ENCODE results near the gene MRAP2. TPM values are rescaled to one million over a fixed set of nuclear protein-coding genes. Genes with fewer than 3 reads are reported as not detected.
"Not testable (repeated sequence)": the region's sequence is repeated elsewhere in the genome, so short reads cannot be mapped to it uniquely, and the experiment has no call there.

MRAP2 gene
- total RNA-seq, 3 donors from 2014 or later, result 0.16 to 9.4 (median 0.33) TPM

- Histone ChIP-seq H3K9me3 (no peaks in the 10 kb centered on the region), H3K4me1 (no peaks in the 10 kb centered on the region), H3K4me3 (no peak overlapping the region), H3K27ac (peak overlapping the region; percentile 19 to 44), H3K27me3 (no peaks in the 10 kb centered on the region), H3K36me3 (no peaks in the 10 kb centered on the region)
- TF ChIP-seq POLR2A (IDR thresholded peaks at IDR 0.05) (no peak), POLR2AphosphoS5 (IDR thresholded peaks at IDR 0.05) (no peak), CTCF (IDR thresholded peaks at IDR 0.05) (no peak)
- intact Hi-C loops (cut with DNase I; ENCODE audit: low total_unique reads), result no loop called here
- DNase-seq (ENCODE audit: low spot score in 2 of 2), result peak in 1 of 2 donors; percentile 69
Observed at GRCh38 chr6:84027340-84028181, 6.0 kb upstream of the MRAP2 start.

- Histone ChIP-seq H3K27me3 (no peaks in the 10 kb centered on the region), H3K36me3 (no peaks in the 10 kb centered on the region), H3K27ac (peak overlapping the region; percentile 54 to 73), H3K4me1 (no peaks in the 10 kb centered on the region), H3K4me3 (no peak overlapping the region), H3K9me3 (no peaks in the 10 kb centered on the region)
- DNase-seq (ENCODE audit: low spot score in 2 of 2), result no peak
- intact Hi-C loops (cut with DNase I; ENCODE audit: low total_unique reads), result no loop called here
- TF ChIP-seq POLR2AphosphoS5 (IDR thresholded peaks at IDR 0.05), result no peak
- TF ChIP-seq CTCF (IDR thresholded peaks at IDR 0.05), result no peak
- no peak for TF ChIP-seq POLR2A (IDR thresholded peaks at IDR 0.05)
Observed at GRCh38 chr6:84028350-84028749, 5.2 kb upstream of the MRAP2 start.

GRCh38 chr6:84032000-84032399 is 1.6 kb upstream of the MRAP2 start:
- H3K4me1 ChIP-seq; intact Hi-C loops (cut with DNase I; ENCODE audit: low total_unique reads): not testable (repeated sequence)

GRCh38 chr6:84035484-84035883 is 1.9 kb downstream of the MRAP2 start:
- H3K27ac ChIP-seq, result no peak overlapping the region
- no peaks in the 10 kb centered on the region for H3K36me3 ChIP-seq
- H3K9me3 ChIP-seq, result peaks cover 0 to 3% of the 10 kb centered on the region in 2 donors
- H3K4me3 ChIP-seq, result no peak overlapping the region
- TF ChIP-seq CTCF (IDR thresholded peaks at IDR 0.05) (no peak), POLR2AphosphoS5 (IDR thresholded peaks at IDR 0.05) (no peak), POLR2A (IDR thresholded peaks at IDR 0.05) (no peak)
- H3K27me3 ChIP-seq, result no peaks in the 10 kb centered on the region
- H3K4me1 ChIP-seq, result no peaks in the 10 kb centered on the region
- DNase-seq (ENCODE audit: low spot score in 2 of 2), result no peak
- intact Hi-C loops (cut with DNase I; ENCODE audit: low total_unique reads), result no loop called here

More at GRCh38 chr6:84032000-84032399, 1.6 kb upstream of the MRAP2 start:
- not testable (repeated sequence) for H3K36me3 ChIP-seq; H3K27ac ChIP-seq; H3K9me3 ChIP-seq; H3K27me3 ChIP-seq; H3K4me3 ChIP-seq; DNase-seq (ENCODE audit: low spot score in 2 of 2)

- no peak for DNase-seq (ENCODE audit: low spot score in 2 of 2)
- Histone ChIP-seq H3K4me1 (no peaks in the 10 kb centered on the region), H3K27ac (no peak overlapping the region), H3K27me3 (no peaks in the 10 kb centered on the region), H3K4me3 (no peak overlapping the region), H3K9me3 (peaks cover 0 to 3% of the 10 kb centered on the region in 2 donors), H3K36me3 (no peaks in the 10 kb centered on the region)
- no peak for TF ChIP-seq CTCF (IDR thresholded peaks at IDR 0.05)
- TF ChIP-seq POLR2A (IDR thresholded peaks at IDR 0.05), result no peak
- TF ChIP-seq POLR2AphosphoS5 (IDR thresholded peaks at IDR 0.05), result no peak
- intact Hi-C loops (cut with DNase I; ENCODE audit: low total_unique reads), result no loop called here
Observed at GRCh38 chr6:84037425-84038089, 4.0 kb downstream of the MRAP2 start.

Data from breast epithelium (tissue), 4 donors.